PC-3 (cell line): Measurements from ENCODE around the gene TMEM129. TPM values are rescaled to one million over a fixed set of nuclear protein-coding genes. Genes with fewer than 3 reads are reported as not detected.
A peak's percentile ranks its signal among the peaks of the same experiment; 100 is the strongest.

Source experiments
- ATAC-seq: fragments of 200-7000 bp; cut with Tn5 transposase; 2 replicates; pipeline ENCODE4 v1.9.1; 2020; ENCODE audit warnings: mild to moderate bottlenecking, moderate library complexity
- BruUV-seq: library from RNA; stranded (reverse); fragments of 400-500 nt; replicated peaks from 2 replicates; lab custom pipeline; 2021; lab: Mats Ljungman, UMichigan
- CTCF ChIA-PET: fragments of 300-600 bp; sonication (Branson Sonifier 250); formaldehyde crosslinking; loops from one replicate; lab custom pipeline; 2022; ENCODE audit warnings: antibody characterized with exemption; lab: Charles Lee
- POLR2A ChIA-PET: fragments of 300-600 bp; sonication (Branson Sonifier 250); formaldehyde crosslinking; loops from one replicate; lab custom pipeline; 2022; ENCODE audit warnings: antibody characterized with exemption; ENCODE audit not compliant: unreplicated experiment; lab: Charles Lee
- DNase-seq: peaks from one replicate; pipeline ENCODE4 v3.0.0-alpha.2; 2015
- H2AFZ ChIP-seq: fragments of 300-600 bp; sonication (generic); 2 replicates; pipeline ENCODE4 v1.6.0; 2016; ENCODE audit warnings: antibody characterized with exemption, low read length
- H3F3A ChIP-seq: fragments of 300-600 bp; sonication (generic); one replicate; pipeline ENCODE4 v1.6.0; 2017; ENCODE audit warnings: antibody characterized with exemption, low read length, control low read depth, mild to moderate bottlenecking; ENCODE audit not compliant: unreplicated experiment
- H3K27ac ChIP-seq: fragments of 300-600 bp; sonication (generic); 2 replicates; pipeline ENCODE4 v1.5.1; 2016; ENCODE audit warnings: mild to moderate bottlenecking, low read length
- H3K27me3 ChIP-seq: fragments of 300-600 bp; sonication (generic); 2 replicates; pipeline ENCODE4 v1.6.1; 2016; ENCODE audit warnings: low read length, mixed read lengths
- H3K36me3 ChIP-seq: fragments of 300-600 bp; sonication (generic); 2 replicates; pipeline ENCODE4 v1.6.1; 2016; ENCODE audit warnings: low read depth, mixed run types, low read length, mixed read lengths
- H3K4me1 ChIP-seq: fragments of 300-600 bp; sonication (generic); 2 replicates; pipeline ENCODE4 v1.5.1; 2016; ENCODE audit warnings: low read length; ENCODE audit not compliant: insufficient read depth
- H3K4me2 ChIP-seq: fragments of 300-600 bp; sonication (generic); 2 replicates; pipeline ENCODE4 v1.6.0; 2016; ENCODE audit warnings: low read length
- H3K4me3 ChIP-seq: fragments of 300-600 bp; sonication (generic); 2 replicates; pipeline ENCODE4 v1.5.1; 2016; ENCODE audit warnings: mild to moderate bottlenecking, low read length, mixed read lengths
- H3K79me2 ChIP-seq: fragments of 300-600 bp; sonication (generic); 2 replicates; pipeline ENCODE4 v1.6.1; 2017; ENCODE audit warnings: low read length, mixed read lengths
- H3K9ac ChIP-seq: fragments of 300-600 bp; sonication (generic); 2 replicates; pipeline ENCODE4 v1.6.0; 2016; ENCODE audit warnings: mild to moderate bottlenecking, low read length
- H3K9me2 ChIP-seq: fragments of 300-600 bp; sonication (generic); replicated peaks from 2 replicates; pipeline ENCODE4 v1.6.1; 2016; ENCODE audit warnings: mixed run types, low read length, mixed read lengths
- H3K9me3 ChIP-seq: fragments of 300-600 bp; sonication (generic); 2 replicates; pipeline ENCODE4 v1.6.1; 2016; ENCODE audit warnings: low read length, mixed read lengths
- H4K20me1 ChIP-seq: fragments of 300-600 bp; sonication (generic); 2 replicates; pipeline ENCODE4 v1.6.1; 2016; ENCODE audit warnings: low read length, mixed read lengths
- CTCF ChIP-seq: fragments of 300-600 bp; sonication (generic); conservative IDR thresholded peaks from 2 replicates; pipeline ENCODE4 v1.5.1; 2017; ENCODE audit warnings: antibody characterized with exemption, low read depth, mild to moderate bottlenecking, low read length
- EZH2 ChIP-seq: fragments of 300-600 bp; sonication (generic); IDR thresholded peaks from one replicate; pipeline ENCODE4 v1.6.1; 2017; ENCODE audit warnings: antibody characterized with exemption, mild to moderate bottlenecking, low read length; ENCODE audit not compliant: unreplicated experiment
- EZH2phosphoT487 ChIP-seq: fragments of 300-600 bp; sonication (generic); IDR thresholded peaks from 2 replicates; pipeline ENCODE4 v1.6.1; 2018; ENCODE audit warnings: mild to moderate bottlenecking, antibody characterized with exemption, low read length, borderline replicate concordance
- intact Hi-C: fragments of 100-400 bp; cut with micrococcal nuclease; formaldehyde crosslinking; loops from 2 replicates; pipeline ENCODE4 v1.9.0; 2023
- total RNA-seq: library from RNA; depleted of rRNA; stranded (reverse); fragments of >200 nt; gene quantifications from 2 replicates; pipeline ENCODE4 v1.2.3, GENCODE V29; 2014

The TMEM129 gene
- total RNA-seq, 1 experiment from 2014 or later, result 28.6 TPM

GRCh38 chr4:1749370-1749769 is 28.2 kb upstream of the TMEM129 start:
- no peaks in the 10 kb centered on the region for H3K9me3 ChIP-seq
- no peaks in the 10 kb centered on the region for H3K36me3 ChIP-seq
- H3K4me2 ChIP-seq, result no peak overlapping the region
- no peaks in the 10 kb centered on the region for H3K4me1 ChIP-seq
- no peak overlapping the region for H3K27ac ChIP-seq
- H3F3A ChIP-seq, result no peaks in the 10 kb centered on the region
- TF ChIP-seq EZH2 (no peak), EZH2phosphoT487 (no peak), CTCF (no peak)
- CTCF ChIA-PET, result no interaction called here
- intact Hi-C loops, result no loop called here
- no peak overlapping the region for H3K4me3 ChIP-seq
- no peaks in the 10 kb centered on the region for H3K9me2 ChIP-seq
- no peaks in the 10 kb centered on the region for H3K27me3 ChIP-seq
- ATAC-seq (no peak), DNase-seq (no peak)
- no peak overlapping the region for H2AFZ ChIP-seq
- BruUV-seq, result no TSS peak
- H3K79me2 ChIP-seq, result no peaks in the 10 kb centered on the region
- no peak overlapping the region for H3K9ac ChIP-seq
- POLR2A ChIA-PET, result no interaction called here
- H4K20me1 ChIP-seq, result no peaks in the 10 kb centered on the region

- H3K4me3 ChIP-seq, result no peak overlapping the region
- no peaks in the 10 kb centered on the region for H3K79me2 ChIP-seq
- DNase-seq (peak; percentile 55), ATAC-seq (peak; percentile 39; the same call in 1 of the 2 replicates)
- no TSS peak for BruUV-seq
- intact Hi-C loops, result no loop called here
- H3K9me2 ChIP-seq, result no peaks in the 10 kb centered on the region
- ChIA-PET POLR2A (interaction anchor here (0.6 kb wide), 1 partner anchor 90 kb away, joined by 3 read pairs; no protein-coding TSS in a partner anchor), CTCF (interaction anchor here (0.6 kb wide), 1 partner anchor 22 kb away, joined by 8 read pairs; no protein-coding TSS in a partner anchor)
- no peak overlapping the region for H3K9ac ChIP-seq
- no peak overlapping the region for H3K27ac ChIP-seq
- H3K27me3 ChIP-seq, result no peaks in the 10 kb centered on the region
- no peaks in the 10 kb centered on the region for H3F3A ChIP-seq
- no peaks in the 10 kb centered on the region for H4K20me1 ChIP-seq
- H3K4me2 ChIP-seq, result no peak overlapping the region
- no peaks in the 10 kb centered on the region for H3K4me1 ChIP-seq
- peak; percentile 66 for TF ChIP-seq CTCF
- no peak for TF ChIP-seq EZH2phosphoT487
- H3K36me3 ChIP-seq, result no peaks in the 10 kb centered on the region
- H2AFZ ChIP-seq, result no peak overlapping the region
- no peaks in the 10 kb centered on the region for H3K9me3 ChIP-seq
Observed at GRCh38 chr4:1748465-1748995, 27.4 kb upstream of the TMEM129 start.

GRCh38 chr4:1747603-1747967 is 26.5 kb upstream of the TMEM129 start:
- Histone ChIP-seq H3K4me2 (no peak overlapping the region), H3K79me2 (no peaks in the 10 kb centered on the region), H3K27ac (no peak overlapping the region), H3F3A (no peaks in the 10 kb centered on the region), H3K9me2 (no peaks in the 10 kb centered on the region), H3K9ac (no peak overlapping the region), H3K4me1 (no peaks in the 10 kb centered on the region), H3K9me3 (no peaks in the 10 kb centered on the region), H3K27me3 (no peaks in the 10 kb centered on the region), H2AFZ (no peak overlapping the region), H3K4me3 (no peak overlapping the region), H3K36me3 (no peaks in the 10 kb centered on the region), H4K20me1 (no peaks in the 10 kb centered on the region)
- no peak for ATAC-seq
- intact Hi-C loops, result no loop called here
- POLR2A ChIA-PET, result no interaction called here
- no peak for DNase-seq
- no TSS peak for BruUV-seq
- TF ChIP-seq EZH2, result no peak
- TF ChIP-seq CTCF, result no peak
- no peak for TF ChIP-seq EZH2phosphoT487
- CTCF ChIA-PET, result interaction anchor here (0.5 kb wide), 1 partner anchor 106 kb away, joined by 4 read pairs; no protein-coding TSS in a partner anchor
